GM12874 (cell line): ENCODE results near the gene NR5A1.

Experiments
- TF ChIP-seq, protein P1 (sequence below): IDR thresholded peaks from 2 replicates; pipeline ENCODE4 v1.5.1; 2011; ENCODE audit warnings: low read depth, mild to moderate bottlenecking, control low read depth, low read length, moderate library complexity; ENCODE audit not compliant: insufficient read depth

NR5A1 gene

DNA sequence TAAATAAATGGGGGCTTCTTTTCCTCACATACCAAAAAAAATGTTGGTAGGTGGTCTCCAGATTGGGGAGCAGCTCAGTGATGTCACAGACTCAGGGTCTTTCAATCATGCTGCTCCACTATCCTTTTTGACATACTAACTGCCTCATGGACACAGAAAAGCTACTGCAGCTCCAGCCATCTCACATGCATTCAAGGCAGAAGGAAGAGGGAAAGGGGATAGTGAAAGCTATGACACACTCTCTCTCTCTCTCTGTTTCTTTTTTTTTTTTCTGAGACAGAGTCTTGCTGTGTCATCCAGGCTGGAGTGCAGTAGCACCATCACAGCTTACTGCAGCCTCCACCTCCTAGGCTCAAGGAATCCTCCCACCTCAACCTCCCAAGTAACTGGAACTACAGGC, 64.8 kb downstream of the NR5A1 start:
- TF ChIP-seq, protein P1, sequence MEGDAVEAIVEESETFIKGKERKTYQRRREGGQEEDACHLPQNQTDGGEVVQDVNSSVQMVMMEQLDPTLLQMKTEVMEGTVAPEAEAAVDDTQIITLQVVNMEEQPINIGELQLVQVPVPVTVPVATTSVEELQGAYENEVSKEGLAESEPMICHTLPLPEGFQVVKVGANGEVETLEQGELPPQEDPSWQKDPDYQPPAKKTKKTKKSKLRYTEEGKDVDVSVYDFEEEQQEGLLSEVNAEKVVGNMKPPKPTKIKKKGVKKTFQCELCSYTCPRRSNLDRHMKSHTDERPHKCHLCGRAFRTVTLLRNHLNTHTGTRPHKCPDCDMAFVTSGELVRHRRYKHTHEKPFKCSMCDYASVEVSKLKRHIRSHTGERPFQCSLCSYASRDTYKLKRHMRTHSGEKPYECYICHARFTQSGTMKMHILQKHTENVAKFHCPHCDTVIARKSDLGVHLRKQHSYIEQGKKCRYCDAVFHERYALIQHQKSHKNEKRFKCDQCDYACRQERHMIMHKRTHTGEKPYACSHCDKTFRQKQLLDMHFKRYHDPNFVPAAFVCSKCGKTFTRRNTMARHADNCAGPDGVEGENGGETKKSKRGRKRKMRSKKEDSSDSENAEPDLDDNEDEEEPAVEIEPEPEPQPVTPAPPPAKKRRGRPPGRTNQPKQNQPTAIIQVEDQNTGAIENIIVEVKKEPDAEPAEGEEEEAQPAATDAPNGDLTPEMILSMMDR, result no peak

DNA sequence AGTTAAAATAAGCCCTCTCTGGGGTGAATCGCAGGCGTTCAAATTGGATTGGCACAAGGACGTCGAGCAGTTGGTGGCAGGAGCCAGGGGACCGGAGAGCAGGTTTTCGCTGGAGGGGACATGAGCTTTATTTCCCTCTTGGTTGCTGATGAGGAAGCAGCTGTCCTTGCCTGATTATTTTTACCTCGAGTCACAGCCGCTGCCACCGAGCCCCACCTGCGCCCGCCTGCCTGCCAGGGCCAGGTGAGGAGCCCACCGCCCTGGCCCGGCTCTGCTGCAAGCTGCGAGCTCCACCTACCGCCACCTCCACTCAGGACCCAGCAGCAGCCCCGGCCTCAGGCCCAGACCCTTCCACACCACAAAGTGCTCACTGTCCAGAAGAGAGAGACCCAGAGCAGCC, 65.9 kb downstream of the NR5A1 start:
- TF ChIP-seq, protein P1, result 0 out of 2 replicates have a peak, but pooled peaks have one; percentile 13

DNA sequence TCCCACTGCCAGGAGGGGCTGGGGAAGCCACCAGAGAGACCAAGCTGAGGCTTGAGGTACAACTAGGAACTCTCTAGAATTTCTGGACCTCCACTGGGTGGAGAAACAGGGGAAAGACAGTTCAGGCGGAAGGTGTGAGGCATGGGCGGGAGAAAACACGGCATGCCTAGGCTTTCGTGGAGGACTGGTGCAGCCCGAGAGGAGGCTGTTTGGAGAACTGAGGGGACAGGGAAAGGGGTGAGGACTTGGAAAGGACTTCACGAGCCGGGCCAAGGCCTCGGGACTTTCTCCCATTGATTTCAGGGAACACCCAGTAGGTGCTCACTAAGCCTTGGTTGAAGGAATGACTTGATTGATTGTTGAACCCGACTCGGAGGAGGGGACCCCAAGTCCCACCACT, 66.4 kb downstream of the NR5A1 start:
- TF ChIP-seq, protein P1, result no peak

DNA sequence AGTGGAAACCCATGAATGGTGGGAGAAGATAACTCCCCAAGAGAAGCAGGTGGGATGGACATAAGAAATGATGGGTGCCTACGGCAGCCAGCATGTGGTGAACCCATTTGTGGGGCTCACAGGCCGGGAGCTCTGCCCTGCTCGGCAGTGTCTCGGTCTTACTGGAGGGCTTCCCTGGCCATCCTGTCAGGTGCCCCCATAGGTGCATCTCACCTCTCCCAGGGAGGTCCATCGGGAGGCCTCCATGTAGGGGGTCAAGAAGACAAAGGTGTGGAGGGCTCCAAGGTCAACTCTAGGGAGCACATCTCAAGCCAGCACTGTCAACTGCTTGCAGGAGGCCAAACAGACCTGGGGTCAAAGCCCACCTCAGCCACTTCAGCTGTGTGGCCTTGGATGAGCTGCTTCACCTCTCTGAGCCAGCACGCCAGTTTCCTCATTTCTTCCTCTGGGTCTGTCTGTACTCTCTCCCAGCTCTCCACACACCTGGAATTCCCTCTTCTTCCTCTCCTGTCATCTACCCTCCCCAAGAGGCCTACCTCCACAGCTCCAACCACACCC, 67.4 kb downstream of the NR5A1 start:
- TF ChIP-seq, protein P1, result no peak

DNA sequence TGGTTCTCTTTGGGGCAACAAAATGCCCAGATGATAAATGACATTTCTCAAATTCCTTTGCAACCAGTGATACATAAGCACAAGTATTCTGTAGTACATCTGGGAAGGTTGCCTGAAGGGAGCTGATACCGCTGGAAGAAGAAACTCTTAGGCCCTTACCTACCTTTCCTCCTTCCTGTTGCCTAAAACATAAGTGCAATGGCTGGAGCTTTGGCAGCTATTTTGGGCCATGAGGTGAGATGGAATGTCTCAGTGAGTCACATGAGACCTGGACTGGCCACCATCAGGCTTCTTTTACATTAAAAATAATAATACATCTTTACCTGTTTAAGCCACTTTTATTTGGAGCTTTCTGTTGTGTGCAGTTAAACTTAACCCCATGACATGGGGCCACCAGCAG, 68.1 kb downstream of the NR5A1 start:
- TF ChIP-seq, protein P1, result no peak

DNA sequence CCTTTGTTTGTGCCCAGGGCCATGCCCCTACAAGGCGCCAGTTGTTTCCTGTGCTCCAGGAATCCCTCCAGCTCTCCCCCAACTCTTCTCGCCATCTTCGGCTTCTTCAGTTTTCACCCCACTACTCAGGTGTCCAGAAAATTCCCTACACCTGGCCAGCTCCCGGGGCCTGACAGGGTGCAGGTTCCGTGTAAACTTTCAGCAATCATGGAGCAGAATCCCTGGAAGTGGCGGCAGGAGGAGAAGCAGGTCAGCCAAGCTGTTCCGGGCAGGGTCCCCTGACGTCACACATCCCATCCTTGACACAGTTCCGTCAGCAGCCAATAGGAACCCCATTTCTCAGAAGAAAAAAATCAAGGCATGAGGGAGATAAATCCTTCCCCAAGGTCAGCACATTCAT, 69.1 kb downstream of the NR5A1 start:
- TF ChIP-seq, protein P1, result no peak

DNA sequence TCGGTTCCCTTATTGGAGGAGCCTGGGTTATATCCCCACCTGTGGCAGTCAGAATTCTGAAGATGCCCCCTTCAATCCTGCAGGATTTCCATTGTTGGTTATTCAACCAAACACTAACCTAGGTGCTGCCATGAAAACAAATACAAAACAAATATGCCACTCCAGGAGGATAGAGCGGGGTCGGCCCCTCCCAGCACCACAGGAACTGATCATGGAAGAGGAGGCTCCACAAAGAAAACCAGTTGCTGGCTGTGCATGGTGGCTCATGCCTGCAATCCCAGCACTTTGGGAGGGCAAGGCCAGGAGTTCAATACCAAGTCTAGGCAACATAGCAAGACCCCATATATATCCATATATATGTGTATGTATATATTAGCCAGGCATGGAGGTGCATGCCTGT, 70.1 kb downstream of the NR5A1 start:
- TF ChIP-seq, protein P1, result no peak
